HG03354 (cell line): ENCODE measurements around the gene CELF1.

ENCODE experiments used
- ATAC-seq: cut with Tn5 transposase; IDR thresholded peaks from one replicate; pipeline ENCODE4 v1.9.1; 2021; ENCODE audit warnings: mild to moderate bottlenecking; ENCODE audit not compliant: unreplicated experiment, poor library complexity, severe bottlenecking

Gene CELF1

DNA sequence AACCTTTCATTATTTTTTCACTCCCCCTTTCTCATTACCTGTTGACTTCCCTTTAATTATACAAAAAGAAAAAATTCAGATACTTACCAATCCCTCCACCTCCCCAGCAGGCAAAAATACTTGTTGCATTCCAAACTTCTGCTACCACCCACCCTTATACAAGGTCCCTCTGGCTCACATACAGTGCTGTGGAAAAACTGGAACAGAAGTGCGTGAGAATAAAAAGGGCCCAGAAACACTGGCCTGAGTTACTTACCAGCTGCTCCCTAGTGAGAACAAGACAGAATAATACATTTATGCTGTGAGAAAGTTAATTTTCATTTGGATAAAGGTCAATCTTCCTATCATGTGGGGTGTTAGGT, 57.1 kb downstream of the CELF1 start:
- ATAC-seq, result no peak

DNA sequence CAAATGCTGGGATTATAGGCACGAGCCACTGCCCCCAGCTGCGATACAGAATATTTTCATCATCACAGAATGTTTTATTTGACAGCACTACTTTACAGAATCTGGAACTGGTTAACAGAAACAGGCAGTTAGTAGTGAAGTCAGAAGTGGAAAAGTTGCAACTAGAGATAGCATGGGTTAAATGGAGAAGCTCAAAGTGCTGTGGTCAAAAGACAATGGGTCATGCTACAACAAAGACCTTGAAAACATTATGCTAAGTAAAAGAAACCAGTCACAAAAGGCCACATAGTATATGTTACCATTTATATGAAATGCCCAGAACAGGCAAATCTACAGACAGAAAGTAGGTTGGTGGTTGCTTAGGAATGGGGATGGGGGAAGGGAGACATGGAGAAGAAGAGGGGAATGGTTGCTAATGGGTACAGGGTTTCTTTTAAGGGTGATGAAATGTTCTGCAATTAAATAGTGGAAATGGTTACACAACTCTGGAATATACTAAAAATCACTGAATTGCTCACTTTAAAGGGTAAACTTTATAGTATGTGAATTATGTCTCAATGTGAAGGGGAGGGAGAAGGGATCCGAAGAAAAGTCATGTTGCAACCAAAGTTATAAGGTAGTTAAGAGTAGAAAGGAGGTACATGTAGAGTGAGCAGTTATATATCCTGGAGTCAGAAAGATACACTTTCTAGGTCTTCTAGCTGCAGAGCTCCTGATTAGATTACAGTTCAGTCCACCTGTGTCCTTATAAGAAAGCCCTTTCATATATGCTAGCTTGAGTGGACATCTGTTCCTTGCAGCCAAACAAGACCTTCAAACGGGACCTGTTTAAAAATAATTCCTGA, 57.7 kb downstream of the CELF1 start:
- no peak for ATAC-seq

- no peak for ATAC-seq
Measured at GRCh38 chr11:47489395-47489755, 63.6 kb downstream of the CELF1 start.

- no peak for ATAC-seq
Measured at GRCh38 chr11:47488674-47489394, 64.1 kb downstream of the CELF1 start.

DNA sequence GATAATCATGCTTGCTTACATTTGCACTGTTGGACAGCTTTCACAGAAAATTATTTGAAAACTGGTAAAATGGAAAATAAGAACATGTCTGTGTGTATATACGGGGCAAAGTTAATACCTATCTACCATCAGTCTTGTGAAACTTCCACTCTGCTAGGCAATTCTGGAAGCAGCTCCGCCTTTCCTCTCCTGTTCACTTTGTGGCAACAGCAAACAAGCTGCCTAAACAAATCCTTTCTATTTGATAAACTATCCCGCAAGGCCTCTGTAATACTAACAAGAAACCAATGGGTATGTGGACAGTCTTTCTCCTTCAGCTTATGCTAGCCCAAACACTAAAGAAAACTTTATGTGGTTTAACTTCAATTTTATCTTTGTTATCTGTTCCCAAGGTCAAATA, 64.8 kb downstream of the CELF1 start:
- no peak for ATAC-seq

DNA sequence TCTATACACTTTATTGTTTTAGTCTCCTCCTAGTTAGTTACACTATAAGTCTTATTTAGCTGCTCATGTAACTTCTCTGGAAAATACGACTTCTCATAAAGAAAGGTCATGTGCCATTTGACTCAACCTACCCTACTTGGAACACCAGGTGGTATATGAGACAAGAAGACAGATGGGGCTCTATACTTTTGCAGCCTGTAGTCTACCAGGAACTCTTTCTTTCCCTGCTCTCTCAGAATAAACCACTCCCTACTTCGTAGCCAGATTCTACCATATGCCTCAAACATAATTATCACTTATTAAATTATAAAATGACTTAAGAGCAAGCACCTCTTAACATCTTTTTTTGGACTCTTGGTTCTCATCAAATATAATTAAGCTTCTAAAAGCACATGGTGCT, 65.5 kb downstream of the CELF1 start:
- ATAC-seq, result no peak

GRCh38 chr11:47485107-47485506, 67.8 kb downstream of the CELF1 start:
- no peak for ATAC-seq

GRCh38 chr11:47483457-47483856, 69.5 kb downstream of the CELF1 start:
- no peak for ATAC-seq

DNA sequence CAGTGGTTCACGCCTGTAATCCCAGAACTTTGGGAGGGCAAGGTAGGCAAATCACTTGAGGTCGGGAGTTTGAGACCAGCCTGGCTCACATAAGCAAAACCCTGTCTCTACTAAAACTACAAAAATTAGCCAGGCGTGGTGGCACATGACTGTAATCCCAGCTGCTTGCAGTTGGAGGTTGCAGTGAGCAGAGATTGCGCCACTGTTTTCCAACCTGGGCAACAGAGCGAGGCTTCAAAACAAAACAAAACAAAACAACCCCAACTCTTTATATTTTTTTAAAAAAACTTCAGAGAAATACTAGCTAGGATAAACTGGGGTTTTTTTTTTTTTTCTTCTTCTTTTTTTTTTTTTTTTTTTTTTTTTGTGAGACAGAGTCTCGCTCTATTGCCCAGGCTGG, 72.2 kb downstream of the CELF1 start:
- no peak for ATAC-seq

DNA sequence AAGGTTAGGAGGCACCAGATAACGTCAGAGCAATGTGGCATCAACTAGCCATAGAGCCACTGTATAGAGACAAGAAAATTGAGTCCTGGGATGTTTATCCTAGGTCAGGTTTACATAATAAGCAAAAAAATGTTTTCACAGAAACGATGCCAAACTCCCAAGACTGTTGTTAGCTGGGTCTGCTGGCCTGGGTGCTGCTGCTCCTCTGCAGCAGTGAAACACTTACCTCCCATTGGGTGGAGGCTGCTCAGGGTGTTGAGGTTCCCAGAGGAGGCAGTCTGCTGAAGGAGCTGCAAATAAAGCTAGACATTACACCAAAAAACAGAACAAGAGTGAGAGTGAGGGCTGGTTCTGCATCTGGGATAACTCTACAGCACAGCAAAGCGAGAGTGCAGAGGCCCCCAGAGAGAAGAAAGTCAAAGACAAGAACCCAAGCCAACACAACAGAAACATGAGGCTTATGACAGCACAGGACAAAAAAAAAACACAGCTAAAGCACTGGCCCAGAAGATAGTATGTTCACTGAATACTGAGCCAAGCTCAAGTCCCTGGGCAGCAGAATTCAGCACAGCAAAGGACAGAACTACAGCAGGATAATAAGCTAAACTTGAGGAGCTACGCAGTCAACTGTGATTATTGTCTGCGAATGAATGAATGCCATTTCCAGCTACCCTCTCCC, 74.1 kb downstream of the CELF1 start:
- no peak for ATAC-seq

- no peak for ATAC-seq
Measured at GRCh38 chr11:47477753-47478152, 75.2 kb downstream of the CELF1 start.

GRCh38 chr11:47477323-47477722, 75.6 kb downstream of the CELF1 start:
- ATAC-seq, result no peak

DNA sequence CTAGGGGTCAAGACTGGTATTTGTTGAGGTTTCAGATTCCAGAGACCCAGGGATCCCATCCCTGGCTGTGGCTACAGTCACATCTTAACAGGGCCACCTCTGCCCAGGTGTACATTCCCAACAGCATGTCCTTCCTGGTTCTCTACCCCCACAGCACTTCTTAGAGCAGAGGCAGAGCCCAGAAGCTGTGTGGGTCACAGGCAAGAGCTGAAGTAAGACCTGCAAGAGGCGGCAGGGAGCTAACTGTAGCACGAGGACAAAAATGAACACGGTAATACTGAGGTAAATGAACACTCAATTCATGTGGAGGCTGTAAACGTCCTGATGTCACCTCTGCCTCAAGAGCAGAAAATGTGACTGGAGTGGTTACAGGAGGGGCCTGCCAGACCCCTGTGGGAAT, 82.3 kb downstream of the CELF1 start:
- ATAC-seq, result no peak

DNA sequence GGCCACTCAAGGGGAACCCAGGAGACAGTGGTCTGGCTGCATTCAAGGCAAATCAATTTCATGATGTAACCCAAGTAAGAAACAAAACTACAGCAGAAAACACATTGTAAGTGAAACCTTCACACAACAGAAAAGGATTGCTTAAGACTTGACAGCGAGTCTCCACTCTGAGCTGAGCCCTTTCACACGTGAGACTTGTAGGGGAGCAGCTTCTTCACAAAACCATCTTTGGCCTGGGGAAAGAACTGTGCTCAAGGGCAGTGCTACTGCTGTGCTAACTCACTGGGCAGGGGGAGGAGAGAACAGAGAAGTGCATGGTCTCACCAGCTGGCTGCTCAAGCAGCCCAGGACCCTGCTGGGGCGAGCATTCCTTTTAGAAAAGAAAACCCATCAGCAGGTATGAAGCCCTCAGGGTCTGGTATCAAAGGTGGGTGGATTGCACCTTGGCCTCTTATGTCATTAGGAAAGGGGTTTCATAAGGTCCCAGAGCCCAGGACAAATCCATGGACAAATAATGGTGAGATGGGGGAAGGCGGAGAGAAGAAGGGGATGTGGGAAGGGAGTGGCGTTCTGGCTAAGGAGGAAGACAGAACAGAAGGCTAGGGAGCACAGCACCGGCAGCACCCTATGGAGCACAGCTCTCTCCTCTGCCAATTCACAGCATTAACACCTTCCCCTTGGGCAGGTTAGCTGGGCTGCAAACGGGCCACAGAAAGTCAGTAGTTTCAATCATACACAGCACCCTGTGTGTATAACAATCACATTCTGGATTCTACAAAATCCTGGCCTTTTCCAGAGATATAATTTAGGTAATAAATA, 83.4 kb downstream of the CELF1 start:
- no peak for ATAC-seq

GRCh38 chr11:47468598-47469214, 84.2 kb downstream of the CELF1 start:
- no peak for ATAC-seq

DNA sequence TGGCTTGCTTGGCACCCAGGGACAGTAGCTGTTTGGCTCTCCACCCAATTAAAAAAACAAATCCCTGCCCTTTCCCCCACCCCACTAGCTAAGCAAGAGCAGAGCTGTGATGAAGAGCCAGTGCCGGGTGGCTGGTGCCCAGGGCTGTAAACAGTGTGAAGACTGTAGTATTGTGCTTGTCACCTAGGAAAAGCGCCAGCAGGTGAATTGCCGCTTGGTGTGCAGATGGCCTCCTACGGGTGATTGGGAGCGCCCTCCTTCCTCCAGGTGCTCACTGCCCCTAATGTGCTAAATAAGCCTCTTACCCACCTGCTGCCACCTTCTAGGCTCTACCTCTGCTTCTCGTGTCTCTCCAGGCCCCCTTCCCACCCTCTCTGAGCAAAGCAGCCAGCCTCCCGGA, 85.6 kb downstream of the CELF1 start:
- no peak for ATAC-seq

- ATAC-seq, result no peak
Measured at GRCh38 chr11:47466701-47467250, 86.2 kb downstream of the CELF1 start.

DNA sequence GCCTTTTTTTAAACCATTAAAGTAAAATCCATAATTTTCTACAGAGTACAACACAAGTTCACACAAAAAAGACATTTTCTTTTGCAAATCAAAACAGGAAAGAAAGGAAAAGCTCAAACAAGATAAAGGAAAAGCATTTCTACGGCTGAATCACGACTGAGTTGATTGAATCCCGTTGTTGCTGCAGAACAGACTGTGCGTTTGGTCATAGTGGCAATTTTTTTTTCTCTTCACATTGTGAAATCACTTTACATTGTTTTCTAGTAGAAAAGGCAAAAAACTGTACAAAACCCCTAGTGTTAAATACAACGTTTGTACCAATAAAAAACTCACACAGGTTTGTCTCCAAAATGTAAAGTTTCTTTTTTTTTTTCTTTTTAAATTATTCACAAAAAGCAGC, 86.7 kb downstream of the CELF1 start:
- no peak for ATAC-seq

DNA sequence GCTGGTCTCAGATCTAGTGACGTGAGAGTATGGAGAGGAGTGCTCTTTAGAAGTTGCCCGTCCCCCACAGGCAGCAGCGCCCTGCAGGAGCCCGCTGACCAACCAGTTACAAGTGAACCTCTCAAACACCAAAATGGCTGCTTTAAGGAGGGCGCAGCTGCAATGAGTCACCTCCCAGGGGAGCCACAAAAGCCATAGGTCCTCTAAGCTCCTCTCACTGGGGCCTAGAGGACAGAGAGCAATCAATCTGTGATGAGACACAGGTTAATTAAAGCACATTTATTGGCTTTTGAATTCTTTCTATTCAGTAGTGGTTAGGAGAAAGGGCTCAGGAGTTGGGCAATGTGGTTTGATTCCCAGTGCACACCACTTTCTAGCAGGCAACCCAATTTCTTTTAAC, 88.4 kb downstream of the CELF1 start:
- no peak for ATAC-seq
